HG02981 (cell line): ENCODE measurements around the gene COIL.
A peak's percentile ranks its signal among the peaks of the same experiment; 100 is the strongest.
"Not testable (repeated sequence)": the region's sequence is repeated elsewhere in the genome, so short reads cannot be mapped to it uniquely, and the experiment has no call there.

Source experiments
- ATAC-seq: cut with Tn5 transposase; IDR thresholded peaks from one replicate; pipeline ENCODE4 v1.9.1; 2021; ENCODE audit warnings: mild to moderate bottlenecking, moderate library complexity; ENCODE audit not compliant: unreplicated experiment

Gene COIL

DNA sequence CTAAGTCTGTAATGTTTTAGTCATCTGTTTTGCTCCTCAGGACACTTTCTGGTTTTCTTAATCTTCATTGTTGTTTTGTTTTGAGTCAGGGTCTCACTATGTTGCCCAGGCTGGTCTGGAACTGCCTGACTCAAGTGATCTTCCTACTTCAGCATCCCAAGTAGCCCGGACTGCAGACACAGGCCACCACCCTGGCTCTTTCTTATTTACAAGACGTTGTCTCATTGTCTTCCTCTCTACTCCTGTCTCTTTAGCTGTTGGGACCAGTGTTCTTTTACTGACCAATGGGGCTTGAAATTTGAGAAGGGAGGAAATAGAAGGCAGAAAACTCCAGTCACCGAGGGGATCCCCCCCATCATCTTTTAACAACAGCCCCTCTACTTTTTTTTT, 18.2 kb upstream of the COIL start:
- no peak for ATAC-seq

DNA sequence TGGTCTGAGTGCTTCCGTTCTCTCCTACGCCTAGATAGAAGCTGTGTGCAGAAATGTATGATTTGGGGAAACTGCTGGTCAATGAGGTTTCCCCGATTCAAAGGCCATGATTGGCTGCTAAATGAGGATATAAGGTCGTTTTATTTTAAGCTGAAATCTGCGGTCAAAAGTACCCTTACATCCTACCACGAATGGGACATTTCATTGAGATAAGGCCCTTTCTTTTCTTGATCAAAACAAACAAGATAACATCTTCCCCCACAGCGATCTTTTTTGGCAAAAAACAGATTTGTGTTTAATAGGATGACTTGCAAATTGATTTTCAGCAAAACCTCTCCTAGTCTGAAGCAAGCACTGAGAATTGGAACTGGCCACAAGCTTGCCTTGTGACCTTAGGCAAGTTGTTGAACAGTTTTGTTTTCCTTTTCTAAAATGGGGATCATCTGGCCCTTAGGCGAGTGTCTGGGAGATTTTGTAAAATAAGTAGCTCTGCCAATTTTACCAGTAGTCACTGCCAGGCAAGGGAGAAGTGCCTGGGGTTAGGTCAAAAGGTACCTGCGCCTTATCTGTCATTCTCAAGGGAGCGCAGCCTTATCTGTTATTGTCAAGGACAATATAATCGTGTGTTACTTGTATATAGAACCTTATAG, 17.7 kb upstream of the COIL start:
- ATAC-seq, result peak; percentile 23

DNA sequence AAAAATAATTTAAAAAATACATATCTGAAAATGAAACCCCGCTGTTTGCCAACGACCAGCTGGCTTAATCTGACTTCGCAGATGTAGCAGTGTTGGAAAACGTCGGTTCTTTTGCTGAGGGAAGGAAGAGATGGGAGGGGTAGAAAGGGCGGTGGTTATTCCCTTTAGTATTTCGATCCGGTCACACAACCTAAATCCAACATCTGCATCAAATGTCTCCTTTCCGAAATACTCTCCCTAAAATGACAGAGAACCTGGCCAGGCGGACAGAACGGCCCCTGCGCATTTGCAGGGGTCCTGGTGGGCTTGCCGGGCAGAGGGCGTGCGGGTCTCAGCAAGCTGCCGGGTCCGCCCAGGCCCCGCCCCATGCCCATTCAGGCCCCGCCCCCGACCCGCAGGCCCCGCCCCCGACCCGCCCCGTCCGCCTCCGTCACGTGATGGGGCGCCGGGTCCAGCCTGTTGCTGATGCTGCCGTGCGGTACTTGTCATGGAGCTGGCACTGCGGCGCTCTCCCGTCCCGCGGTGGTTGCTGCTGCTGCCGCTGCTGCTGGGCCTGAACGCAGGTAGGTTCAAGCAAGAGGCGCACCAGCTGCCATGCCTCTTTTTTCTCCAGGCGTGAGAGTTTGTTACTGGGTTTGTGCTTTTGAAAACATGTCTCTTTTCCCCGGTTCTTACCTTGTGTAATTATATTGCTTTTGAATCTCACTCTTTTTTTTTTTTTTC, 17.0 kb upstream of the COIL start, which contains the start of gene SCPEP1:
TSS of gene SCPEP1 (plus strand) at position 459 of the 723 bp plus-strand sequence. CDS start at position 488, 29 bp downstream.
- ATAC-seq, result peak; percentile 81

DNA sequence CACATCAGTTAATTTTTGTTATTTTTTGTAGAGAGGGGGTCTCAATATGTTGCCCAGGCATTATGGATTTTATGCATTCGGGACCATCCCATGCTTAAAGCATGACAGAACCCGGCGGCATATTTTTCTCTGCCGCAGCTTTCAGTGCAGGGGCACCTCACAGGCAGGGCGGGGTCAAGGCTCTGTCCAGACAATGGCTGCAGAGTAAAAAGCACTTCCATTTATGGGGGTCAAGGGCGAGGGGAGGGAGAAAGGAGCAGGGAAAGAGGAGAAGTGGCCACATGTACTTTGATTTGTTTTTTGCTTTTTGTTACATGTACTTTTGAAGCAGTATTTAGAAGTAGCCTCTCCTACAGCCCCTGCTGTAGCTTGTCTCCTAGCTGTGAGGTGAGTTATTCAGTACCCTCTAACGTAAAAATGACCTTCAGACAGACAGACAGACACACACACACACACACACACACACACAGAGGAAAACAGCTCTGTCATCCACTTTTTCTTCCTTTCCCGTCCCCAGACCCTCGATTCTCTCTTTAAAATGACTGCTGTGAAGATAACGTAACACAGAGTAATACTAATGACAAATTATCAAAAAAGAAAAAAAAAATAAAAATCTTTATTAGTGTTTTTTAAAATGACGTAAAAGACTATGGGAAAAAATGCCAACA, 16.2 kb upstream of the COIL start:
- ATAC-seq, result no peak

DNA sequence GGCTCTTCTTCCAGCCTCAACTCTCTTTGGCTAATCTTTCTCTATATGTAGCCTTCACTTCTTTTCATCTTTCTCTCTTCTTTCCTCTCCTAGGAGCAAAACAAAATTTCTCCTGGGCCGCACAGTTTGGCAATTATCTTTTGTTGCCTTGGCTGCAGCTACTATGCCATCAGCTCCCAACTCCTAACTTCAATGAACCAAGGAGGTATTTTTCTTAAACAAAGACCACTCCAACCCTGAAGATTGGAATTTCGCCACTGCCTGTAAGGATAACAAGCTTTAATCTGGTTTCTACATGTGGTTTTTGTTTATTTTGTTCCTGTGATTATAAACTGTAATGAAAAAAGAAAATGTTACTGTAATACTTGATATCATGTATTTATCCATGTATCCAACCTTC, 14.8 kb upstream of the COIL start:
- no peak for ATAC-seq

DNA sequence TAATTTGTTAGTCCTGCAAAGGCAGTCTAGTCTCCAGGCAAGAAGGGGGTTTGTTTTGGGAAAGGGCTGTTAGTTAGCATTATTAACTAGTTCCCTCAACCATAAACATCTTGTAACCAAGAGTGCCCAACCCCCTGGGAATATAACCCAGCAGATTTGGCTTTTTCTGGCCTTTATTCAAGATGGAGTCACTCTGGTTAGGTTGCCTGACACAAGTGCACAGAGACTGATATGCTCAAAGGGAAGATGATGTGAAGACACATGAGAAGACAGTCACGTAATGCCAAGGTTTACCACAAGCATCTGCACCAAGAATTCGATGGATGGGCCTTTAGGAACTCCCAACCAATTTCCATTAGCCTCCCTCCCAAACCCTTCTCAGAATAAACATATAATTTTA, 13.2 kb upstream of the COIL start:
- ATAC-seq, result no peak

DNA sequence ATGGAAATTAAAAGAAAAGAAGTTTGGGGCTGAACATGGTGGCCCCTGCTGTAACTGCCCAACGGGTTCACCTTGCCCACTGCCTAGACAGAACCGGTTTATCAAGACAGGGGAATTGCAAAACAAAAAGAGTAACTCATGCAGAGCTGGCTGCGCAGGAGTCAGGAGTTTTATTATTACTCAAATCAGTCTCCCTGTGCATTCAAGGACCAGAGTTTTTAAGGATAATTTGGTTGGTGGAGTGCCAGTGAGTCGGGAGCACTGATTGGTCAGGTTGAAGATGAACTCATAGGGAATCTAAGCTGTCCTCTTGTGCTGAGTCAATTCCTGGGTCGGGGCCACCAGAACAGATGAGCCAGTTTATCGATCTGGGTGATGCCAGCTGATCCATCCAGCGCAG, 12.7 kb upstream of the COIL start:
- ATAC-seq, result no peak

DNA sequence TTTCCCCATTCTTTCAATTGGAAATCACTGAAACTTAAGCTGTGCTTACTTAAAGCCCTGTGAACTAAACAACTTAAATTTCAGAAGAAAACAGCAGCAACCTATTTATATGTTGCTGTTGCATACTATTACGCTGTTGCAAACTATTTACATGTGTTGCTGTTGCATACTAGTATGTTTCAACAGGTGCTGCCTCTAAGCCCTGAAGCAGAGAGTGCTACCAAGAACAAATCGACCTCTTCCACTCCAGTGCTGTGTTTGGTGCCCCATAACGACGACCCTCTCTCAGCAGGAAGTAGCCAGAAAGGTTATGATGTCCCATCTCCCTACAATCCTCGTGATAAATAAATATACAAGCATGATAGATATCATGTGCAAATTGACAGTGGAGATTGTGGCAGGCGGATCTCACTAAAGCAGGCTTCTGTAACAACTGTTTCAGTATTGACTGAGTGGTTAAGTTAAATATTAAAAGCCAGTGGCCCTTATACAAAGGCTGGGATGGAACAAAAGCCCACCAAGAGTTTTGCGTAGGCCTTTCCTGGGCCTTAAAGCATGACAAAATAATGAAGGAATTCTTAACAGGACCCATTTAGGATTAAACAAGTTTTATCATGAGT, 11.4 kb upstream of the COIL start:
- ATAC-seq, result no peak

DNA sequence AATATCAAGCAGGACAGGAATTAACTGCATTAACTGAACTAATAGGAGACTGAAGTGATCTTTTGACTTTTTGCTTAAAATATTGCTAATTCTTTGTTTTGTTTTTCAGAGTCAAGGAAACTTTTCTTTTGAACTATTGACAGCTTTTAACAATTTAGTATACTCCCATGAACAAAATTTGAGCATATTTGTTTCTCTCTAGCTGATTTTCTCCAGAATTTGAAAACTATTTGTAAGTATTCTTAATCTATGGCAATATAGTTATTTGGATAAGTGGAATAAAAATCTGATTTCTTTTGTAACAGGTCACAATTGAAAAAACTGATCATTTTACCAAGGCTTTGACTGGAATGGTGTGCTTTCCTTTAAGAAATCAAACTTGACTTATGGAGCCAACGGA, 10.1 kb upstream of the COIL start:
- ATAC-seq, result no peak

DNA sequence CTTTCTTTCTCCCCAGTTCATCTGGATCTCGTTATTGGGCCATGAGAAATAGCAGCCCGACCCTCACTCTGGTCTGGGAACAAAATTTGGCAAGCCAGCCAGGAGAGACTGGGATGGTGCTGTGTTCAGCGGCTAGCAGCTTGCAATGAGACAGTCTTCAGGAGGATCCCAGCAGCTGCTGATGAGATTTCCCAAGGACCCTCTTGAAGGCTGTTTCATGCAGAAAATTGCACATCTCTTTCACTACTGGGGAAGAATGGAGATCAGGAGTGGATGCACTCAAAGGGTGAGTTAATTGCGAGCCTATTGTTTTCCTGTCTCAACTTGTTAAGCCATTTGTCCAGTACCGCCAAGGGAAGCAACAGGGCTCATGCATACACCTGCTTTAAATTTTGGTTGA, 5.5 kb upstream of the COIL start:
- no peak for ATAC-seq

DNA sequence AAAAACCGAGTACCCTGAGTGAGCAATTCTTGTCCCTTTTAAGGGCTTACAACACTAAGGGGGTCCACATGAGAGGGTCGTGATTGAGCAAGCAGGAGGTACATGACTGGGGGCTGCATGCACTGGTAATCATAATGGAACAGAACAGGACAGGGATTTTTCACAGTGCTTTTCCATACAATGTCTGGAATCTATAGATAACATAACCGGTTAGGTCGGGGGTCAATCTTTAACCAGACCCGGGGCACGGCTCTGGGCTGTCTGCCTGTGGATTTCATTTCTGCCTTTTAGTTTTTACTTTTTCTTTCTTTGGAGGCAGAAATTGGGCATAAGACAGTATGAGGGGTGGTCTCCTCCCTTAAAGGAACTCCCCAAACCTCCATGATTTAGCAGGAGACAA, 4.8 kb upstream of the COIL start:
- not testable (repeated sequence) for ATAC-seq

DNA sequence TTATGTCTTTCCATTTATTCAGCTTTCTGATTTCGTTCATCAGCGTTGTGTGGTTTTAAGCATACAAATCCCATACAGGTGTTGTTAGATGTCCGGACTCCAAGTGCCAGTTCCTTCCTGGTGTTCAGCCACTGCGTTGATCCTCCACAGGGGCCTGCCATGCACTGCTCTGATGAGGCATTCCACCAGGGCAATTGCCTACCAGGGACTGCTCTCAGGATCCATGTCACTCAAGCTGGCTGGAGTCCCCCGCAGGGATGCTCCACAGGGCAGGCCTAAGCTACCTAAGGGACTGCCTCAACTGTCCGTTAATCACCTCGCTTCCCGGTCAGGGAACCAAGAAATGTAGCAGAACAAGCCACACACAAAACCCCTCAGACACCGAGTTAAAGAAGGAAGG, 4.4 kb upstream of the COIL start:
- ATAC-seq, result not testable (repeated sequence)

DNA sequence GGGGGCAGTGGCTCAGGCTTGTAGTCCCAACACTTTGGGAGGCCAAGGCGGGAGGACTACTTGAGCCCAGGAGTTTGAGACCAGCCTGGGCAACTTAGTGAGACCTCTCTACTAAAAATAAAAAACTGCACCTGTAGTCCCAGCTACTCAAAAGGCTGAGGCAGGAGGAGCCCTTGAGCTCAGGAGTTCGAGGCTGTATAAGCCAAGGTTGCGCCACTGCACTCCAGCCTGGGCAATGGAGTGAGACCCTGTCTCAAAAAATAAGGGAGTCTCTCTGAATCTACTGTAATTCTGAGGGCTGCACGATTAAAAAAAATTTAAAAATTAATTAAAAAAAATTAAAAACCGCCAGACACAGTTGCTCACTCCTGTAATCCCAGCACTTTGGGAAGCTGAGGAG, 3.9 kb downstream of the COIL start:
- no peak for ATAC-seq

DNA sequence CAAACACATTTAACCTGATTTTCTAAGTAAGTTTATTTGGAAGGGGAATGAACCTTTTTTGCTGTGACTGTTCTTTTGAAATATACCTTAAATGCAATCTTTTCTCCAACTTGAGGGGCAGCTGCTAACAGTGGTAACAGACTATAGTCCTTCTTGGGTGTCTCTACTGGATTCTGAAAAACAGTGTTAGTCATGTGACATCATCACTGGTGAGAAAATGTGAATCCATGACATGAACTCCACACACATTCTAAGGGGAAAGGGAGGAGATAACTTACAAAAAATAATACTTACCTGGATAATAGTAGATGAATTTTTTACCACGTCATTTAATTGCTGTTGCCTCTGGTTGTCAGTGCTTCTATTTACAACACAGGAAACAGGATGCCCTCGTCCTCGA, 11.3 kb downstream of the COIL start:
- ATAC-seq, result no peak

DNA sequence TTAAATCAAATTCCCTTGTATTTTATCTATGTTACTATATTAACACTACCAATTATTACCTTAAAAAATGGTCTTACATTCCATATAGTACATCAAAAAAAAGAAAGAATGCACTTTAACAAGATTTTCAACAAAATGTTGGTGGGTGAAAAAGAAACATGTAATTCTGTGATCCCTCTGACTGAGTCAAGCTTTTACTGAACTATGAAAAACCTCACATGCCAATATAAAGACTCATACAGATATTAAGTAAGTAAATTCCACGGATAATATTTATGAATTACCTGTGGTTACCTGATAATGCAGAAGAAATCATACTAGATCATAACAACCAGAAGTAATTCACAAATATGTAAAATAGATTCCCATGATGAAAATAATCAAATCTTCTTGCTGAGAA, 12.4 kb downstream of the COIL start:
- no peak for ATAC-seq

DNA sequence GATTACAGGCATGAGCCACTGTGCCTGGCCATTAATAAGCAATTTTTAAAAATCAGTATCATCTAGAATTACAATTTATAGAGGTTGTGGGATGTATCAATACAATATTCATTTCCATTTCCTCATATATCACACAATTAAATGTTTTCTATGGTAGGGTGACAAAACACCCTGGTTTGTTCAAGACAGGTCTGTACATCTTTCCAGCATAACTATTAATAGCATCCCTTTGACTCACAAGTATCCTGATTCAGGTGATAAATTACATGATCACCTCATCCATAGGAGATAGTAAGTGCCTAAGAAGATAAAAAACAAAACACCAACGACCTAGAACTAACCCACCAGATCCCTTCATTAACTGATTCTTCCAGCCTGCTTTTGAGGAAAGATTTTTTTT, 13.1 kb downstream of the COIL start:
- no peak for ATAC-seq

DNA sequence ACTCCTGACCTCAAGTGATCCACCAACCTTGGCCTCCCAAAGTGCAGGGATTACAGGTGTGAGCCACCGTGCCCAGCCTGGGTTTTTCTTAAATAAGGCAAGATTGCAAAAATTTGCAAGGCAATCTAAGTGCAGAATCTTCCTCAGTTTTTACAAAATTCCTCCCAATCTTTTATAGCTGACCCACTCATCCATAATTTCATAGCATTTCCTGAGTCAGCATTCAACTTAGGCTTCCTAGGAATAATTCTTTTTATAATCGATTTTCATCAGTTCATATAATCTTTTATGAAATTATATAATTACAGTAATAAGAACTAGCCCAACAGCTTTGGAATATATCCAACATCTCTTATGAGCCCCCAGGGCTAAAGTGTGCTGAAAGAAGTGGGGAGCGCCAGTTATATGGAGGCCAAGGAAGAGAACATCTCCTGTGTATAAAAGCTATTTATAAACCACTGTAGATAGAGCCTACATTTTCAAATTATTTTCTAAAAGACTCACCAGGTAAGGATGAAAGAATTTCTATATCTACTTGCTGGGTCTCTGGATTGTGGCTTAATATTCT, 14.8 kb downstream of the COIL start:
- ATAC-seq, result no peak

DNA sequence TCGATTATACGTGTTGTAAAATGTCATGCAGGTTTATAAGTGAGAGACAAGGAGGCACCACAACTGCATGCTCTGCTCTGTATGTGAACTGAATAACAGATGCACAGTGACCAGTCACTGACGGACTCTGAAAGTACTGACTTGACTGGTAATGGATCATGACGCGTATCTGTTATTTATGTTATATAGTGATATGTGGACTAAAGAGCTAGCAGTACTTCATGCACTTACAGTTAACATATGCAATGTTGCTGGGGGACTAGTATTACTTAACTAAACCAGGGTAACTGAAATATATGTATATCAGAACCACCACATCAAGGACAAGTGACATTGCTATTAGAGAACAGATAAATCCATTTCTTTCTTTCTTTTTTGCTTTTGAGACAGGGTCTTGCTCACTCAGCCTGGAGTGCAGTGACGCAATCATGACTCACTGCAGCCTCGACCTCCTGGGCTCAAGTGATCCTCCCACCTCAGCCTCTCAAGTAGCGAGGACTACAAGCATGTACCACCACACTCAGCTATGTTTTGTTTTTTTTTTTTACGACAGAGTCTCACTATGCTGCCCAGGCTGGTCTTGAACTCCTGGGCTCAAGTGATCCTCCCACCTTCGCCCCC, 17.2 kb downstream of the COIL start:
- no peak for ATAC-seq

DNA sequence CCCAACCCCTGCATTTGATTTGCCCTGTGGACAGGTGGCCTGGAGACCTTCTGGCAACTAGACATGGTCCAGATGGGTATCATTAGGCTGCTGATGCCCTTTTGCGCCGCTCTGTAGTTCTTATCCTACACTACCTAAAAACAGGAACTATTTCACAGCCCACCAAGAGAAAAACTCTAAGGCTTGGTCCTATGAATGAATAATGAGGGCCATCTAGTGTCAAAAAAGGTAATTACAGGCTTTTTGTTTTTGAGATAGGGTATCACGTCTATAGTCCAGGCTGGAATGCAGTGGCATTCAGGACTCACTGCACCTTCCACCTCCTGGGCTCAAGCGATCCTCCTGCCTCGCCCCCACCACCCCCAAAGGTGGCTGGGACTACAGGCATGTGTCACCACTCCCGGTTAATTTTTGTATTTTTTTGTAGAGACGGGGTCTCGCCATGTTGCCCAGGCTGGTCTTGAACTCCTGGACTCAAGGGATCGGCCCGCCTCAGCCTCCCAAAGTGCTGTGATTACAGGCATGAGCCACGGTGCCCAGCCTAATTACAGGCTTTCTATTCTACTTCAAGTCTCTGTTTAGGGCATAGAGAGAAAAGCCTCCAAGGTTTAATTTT, 20.9 kb downstream of the COIL start:
- peak; percentile 54 for ATAC-seq

DNA sequence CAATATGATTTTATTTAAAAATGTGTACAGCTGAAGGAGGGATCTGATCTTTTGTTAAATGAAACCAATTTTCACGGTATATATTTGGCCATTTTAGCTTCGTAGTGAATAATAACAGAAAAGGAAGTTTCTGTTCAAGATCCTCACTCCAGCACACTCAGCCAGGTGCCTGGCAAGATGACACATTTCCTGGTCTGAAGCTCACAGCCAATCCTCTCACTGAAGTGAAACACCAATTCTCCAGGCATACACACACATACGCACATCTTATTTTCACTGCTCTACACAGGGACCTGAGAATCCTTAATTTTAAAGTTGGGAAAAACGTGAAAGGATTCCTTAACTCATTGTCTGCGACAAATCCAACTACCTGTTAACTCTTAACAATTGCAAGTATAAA, 22.6 kb downstream of the COIL start:
- ATAC-seq, result not testable (repeated sequence)

DNA sequence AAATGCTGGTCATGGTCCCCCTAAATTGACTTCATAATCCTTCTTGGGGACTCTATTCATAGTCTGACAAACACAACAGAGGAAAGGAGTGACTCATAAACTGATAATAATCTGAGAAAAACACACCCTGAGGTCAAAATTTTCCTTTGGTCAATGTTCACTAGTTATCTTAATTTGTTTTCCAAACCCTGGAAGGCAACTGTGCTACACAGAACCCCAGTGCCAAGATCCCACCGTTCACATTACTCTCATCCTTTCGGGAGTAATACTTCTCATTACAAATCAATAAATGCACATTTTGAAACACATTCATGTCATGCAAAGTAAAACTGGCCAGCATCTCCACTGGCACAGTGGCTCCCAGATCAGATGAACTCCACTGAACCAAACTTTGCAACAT, 23.2 kb downstream of the COIL start:
- ATAC-seq, result no peak
